HEK293 (cell line): ENCODE data around the gene DBN1.
A peak's percentile ranks its signal among the peaks of the same experiment; 100 is the strongest.

Experiments used
- BCL11A ChIP-seq: fragments of 450-650 bp; formaldehyde crosslinking; IDR thresholded peaks from 2 replicates; pipeline ENCODE4 v1.5.1; 2016; ENCODE audit warnings: low read depth, missing biosample characterization, missing genetic modification characterization
- BCL11B ChIP-seq: fragments of 450-650 bp; formaldehyde crosslinking; IDR thresholded peaks from 2 replicates; pipeline ENCODE4 v1.5.1; 2016; ENCODE audit warnings: low read depth, missing biosample characterization, missing genetic modification characterization
- GLIS1 ChIP-seq: fragments of 450-650 bp; formaldehyde crosslinking; IDR thresholded peaks from 2 replicates; pipeline ENCODE4 v1.5.1; 2016; ENCODE audit warnings: missing biosample characterization, missing genetic modification characterization
- GLIS2 ChIP-seq: fragments of 450-650 bp; formaldehyde crosslinking; IDR thresholded peaks from 2 replicates; pipeline ENCODE4 v1.5.1; 2016; ENCODE audit warnings: missing biosample characterization, missing genetic modification characterization
- KLF10 ChIP-seq: fragments of 450-650 bp; IDR thresholded peaks from 2 replicates; pipeline ENCODE4 v1.5.1; 2018; ENCODE audit warnings: missing biosample characterization, mild to moderate bottlenecking, missing genetic modification characterization
- KLF9 ChIP-seq: fragments of 450-650 bp; formaldehyde crosslinking; IDR thresholded peaks from 2 replicates; pipeline ENCODE4 v1.5.1; 2016; ENCODE audit warnings: missing biosample characterization, missing genetic modification characterization, low read depth
- MEIS1 ChIP-seq: sonication (generic); formaldehyde crosslinking; IDR thresholded peaks from 2 replicates; pipeline ENCODE4 v1.8.1; 2022; ENCODE audit warnings: missing genetic modification reagents, mild to moderate bottlenecking, borderline replicate concordance
- MZF1 ChIP-seq: fragments of 450-650 bp; formaldehyde crosslinking; IDR thresholded peaks from 2 replicates; pipeline ENCODE4 v1.5.1; 2017; ENCODE audit warnings: missing biosample characterization, missing genetic modification characterization, borderline replicate concordance
- TCF7L2 ChIP-seq: IDR thresholded peaks from 2 replicates; pipeline ENCODE4 v1.6.1; 2011; ENCODE audit warnings: low read depth, mild to moderate bottlenecking, inconsistent platforms, low read length, moderate library complexity, borderline replicate concordance
- WT1 ChIP-seq: fragments of 450-650 bp; formaldehyde crosslinking; IDR thresholded peaks from 2 replicates; pipeline ENCODE4 v1.5.1; 2016; ENCODE audit warnings: missing biosample characterization, missing genetic modification characterization
- ZFHX2 ChIP-seq: fragments of 450-650 bp; formaldehyde crosslinking; conservative IDR thresholded peaks from 2 replicates; pipeline ENCODE4 v1.5.1; 2016; ENCODE audit warnings: missing biosample characterization, missing genetic modification characterization
- ZNF10 ChIP-seq: fragments of 450-650 bp; formaldehyde crosslinking; IDR thresholded peaks from 2 replicates; pipeline ENCODE4 v1.5.1; 2017; ENCODE audit warnings: missing biosample characterization, missing genetic modification characterization
- ZNF146 ChIP-seq: fragments of 450-650 bp; formaldehyde crosslinking; IDR thresholded peaks from 2 replicates; pipeline ENCODE4 v1.5.1; 2016; ENCODE audit warnings: missing biosample characterization, missing genetic modification characterization
- ZNF174 ChIP-seq: fragments of 450-650 bp; formaldehyde crosslinking; IDR thresholded peaks from 2 replicates; pipeline ENCODE4 v1.5.0; 2017; ENCODE audit warnings: missing biosample characterization, mild to moderate bottlenecking, missing genetic modification characterization
- ZNF214 ChIP-seq: fragments of 450-650 bp; formaldehyde crosslinking; IDR thresholded peaks from 2 replicates; pipeline ENCODE4 v1.5.1; 2017; ENCODE audit warnings: missing biosample characterization, mild to moderate bottlenecking, missing genetic modification characterization, borderline replicate concordance
- ZNF23 ChIP-seq: fragments of 450-650 bp; formaldehyde crosslinking; IDR thresholded peaks from 2 replicates; pipeline ENCODE4 v1.5.1; 2016; ENCODE audit warnings: missing biosample characterization, missing genetic modification characterization, borderline replicate concordance
- ZNF24 ChIP-seq: fragments of 450-650 bp; formaldehyde crosslinking; IDR thresholded peaks from 2 replicates; pipeline ENCODE4 v1.5.1; 2016; ENCODE audit warnings: missing biosample characterization, missing genetic modification characterization
- ZNF366 ChIP-seq: fragments of 450-650 bp; formaldehyde crosslinking; conservative IDR thresholded peaks from 2 replicates; pipeline ENCODE4 v1.5.1; 2016; ENCODE audit warnings: missing biosample characterization, missing genetic modification characterization
- ZNF391 ChIP-seq: fragments of 450-650 bp; formaldehyde crosslinking; IDR thresholded peaks from 2 replicates; pipeline ENCODE4 v1.5.1; 2016; ENCODE audit warnings: low read depth, missing biosample characterization, missing genetic modification characterization, borderline replicate concordance
- ZNF423 ChIP-seq: fragments of 450-650 bp; formaldehyde crosslinking; IDR thresholded peaks from 2 replicates; pipeline ENCODE4 v1.5.1; 2016; ENCODE audit warnings: missing biosample characterization, missing genetic modification characterization
- ZNF558 ChIP-seq: fragments of 450-650 bp; formaldehyde crosslinking; IDR thresholded peaks from 2 replicates; pipeline ENCODE4 v1.5.1; 2016; ENCODE audit warnings: missing biosample characterization, missing genetic modification characterization
- ZNF571 ChIP-seq: fragments of 450-650 bp; formaldehyde crosslinking; IDR thresholded peaks from 2 replicates; pipeline ENCODE4 v1.5.0; 2017; ENCODE audit warnings: missing biosample characterization, missing genetic modification characterization
- ZNF600 ChIP-seq: fragments of 450-650 bp; formaldehyde crosslinking; IDR thresholded peaks from 2 replicates; pipeline ENCODE4 v1.5.1; 2016; ENCODE audit warnings: missing biosample characterization, missing genetic modification characterization
- ZNF629 ChIP-seq: fragments of 450-650 bp; formaldehyde crosslinking; IDR thresholded peaks from 2 replicates; pipeline ENCODE4 v1.5.1; 2017; ENCODE audit warnings: missing biosample characterization, missing genetic modification characterization
- ZNF660 ChIP-seq: fragments of 450-650 bp; IDR thresholded peaks from 2 replicates; pipeline ENCODE4 v1.5.1; 2018; ENCODE audit warnings: missing biosample characterization, mild to moderate bottlenecking, missing genetic modification characterization
- ZNF747 ChIP-seq: fragments of 450-650 bp; formaldehyde crosslinking; IDR thresholded peaks from 2 replicates; pipeline ENCODE4 v1.5.1; 2016; ENCODE audit warnings: missing biosample characterization, missing genetic modification characterization
- ZNF76 ChIP-seq: fragments of 450-650 bp; formaldehyde crosslinking; IDR thresholded peaks from 2 replicates; pipeline ENCODE4; 2016; ENCODE audit warnings: low read depth, missing biosample characterization, missing genetic modification characterization, borderline replicate concordance
- ZNF843 ChIP-seq: fragments of 450-650 bp; formaldehyde crosslinking; IDR thresholded peaks from 2 replicates; pipeline ENCODE4 v1.5.1; 2016; ENCODE audit warnings: missing biosample characterization, missing genetic modification characterization
- ZSCAN23 ChIP-seq: fragments of 450-650 bp; formaldehyde crosslinking; IDR thresholded peaks from 2 replicates; pipeline ENCODE4 v1.5.1; 2016; ENCODE audit warnings: missing biosample characterization, missing genetic modification characterization
- TF ChIP-seq, protein P1 (sequence below): fragments of 450-650 bp; formaldehyde crosslinking; IDR thresholded peaks from 2 replicates; pipeline ENCODE4 v1.5.1; 2016; ENCODE audit warnings: missing biosample characterization, missing genetic modification characterization
- TF ChIP-seq, protein P2 (sequence below): fragments of 450-650 bp; formaldehyde crosslinking; IDR thresholded peaks from 2 replicates; pipeline ENCODE4 v1.5.1; 2016; ENCODE audit warnings: missing biosample characterization, missing genetic modification characterization
- TF ChIP-seq, protein P3 (sequence below): fragments of 450-650 bp; formaldehyde crosslinking; IDR thresholded peaks from 2 replicates; pipeline ENCODE4 v1.5.1; 2016; ENCODE audit warnings: missing biosample characterization, missing genetic modification characterization, low read depth
- TF ChIP-seq, protein P4 (sequence below): fragments of 450-650 bp; formaldehyde crosslinking; IDR thresholded peaks from 2 replicates; pipeline ENCODE4 v1.5.0; 2017; ENCODE audit warnings: missing biosample characterization, missing genetic modification characterization, borderline replicate concordance

Gene DBN1

GRCh38 chr5:177494346-177495195, 21.1 kb upstream of the DBN1 start (continued):
- peak; percentile 68 for TF ChIP-seq ZFHX2 (tag by site-specific recombination)
- TF ChIP-seq ZNF843 (tag by site-specific recombination) = no peak
- TF ChIP-seq ZNF174 = no peak
- TF ChIP-seq ZNF10 (tag by site-specific recombination) = no peak
- TF ChIP-seq ZSCAN23 (tag by site-specific recombination) = no peak
- no peak for TF ChIP-seq WT1 (tag by site-specific recombination)
- TF ChIP-seq MEIS1 (CRISPR knock-in tag) = no peak
- TF ChIP-seq ZNF660 (tag by site-specific recombination) = peak; percentile 47; the same call in 1 of the 2 replicates
- TF ChIP-seq, protein P1, sequence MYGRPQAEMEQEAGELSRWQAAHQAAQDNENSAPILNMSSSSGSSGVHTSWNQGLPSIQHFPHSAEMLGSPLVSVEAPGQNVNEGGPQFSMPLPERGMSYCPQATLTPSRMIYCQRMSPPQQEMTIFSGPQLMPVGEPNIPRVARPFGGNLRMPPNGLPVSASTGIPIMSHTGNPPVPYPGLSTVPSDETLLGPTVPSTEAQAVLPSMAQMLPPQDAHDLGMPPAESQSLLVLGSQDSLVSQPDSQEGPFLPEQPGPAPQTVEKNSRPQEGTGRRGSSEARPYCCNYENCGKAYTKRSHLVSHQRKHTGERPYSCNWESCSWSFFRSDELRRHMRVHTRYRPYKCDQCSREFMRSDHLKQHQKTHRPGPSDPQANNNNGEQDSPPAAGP = peak; percentile 97
- no peak for TF ChIP-seq ZNF391 (tag by site-specific recombination)
- TF ChIP-seq, protein P2, sequence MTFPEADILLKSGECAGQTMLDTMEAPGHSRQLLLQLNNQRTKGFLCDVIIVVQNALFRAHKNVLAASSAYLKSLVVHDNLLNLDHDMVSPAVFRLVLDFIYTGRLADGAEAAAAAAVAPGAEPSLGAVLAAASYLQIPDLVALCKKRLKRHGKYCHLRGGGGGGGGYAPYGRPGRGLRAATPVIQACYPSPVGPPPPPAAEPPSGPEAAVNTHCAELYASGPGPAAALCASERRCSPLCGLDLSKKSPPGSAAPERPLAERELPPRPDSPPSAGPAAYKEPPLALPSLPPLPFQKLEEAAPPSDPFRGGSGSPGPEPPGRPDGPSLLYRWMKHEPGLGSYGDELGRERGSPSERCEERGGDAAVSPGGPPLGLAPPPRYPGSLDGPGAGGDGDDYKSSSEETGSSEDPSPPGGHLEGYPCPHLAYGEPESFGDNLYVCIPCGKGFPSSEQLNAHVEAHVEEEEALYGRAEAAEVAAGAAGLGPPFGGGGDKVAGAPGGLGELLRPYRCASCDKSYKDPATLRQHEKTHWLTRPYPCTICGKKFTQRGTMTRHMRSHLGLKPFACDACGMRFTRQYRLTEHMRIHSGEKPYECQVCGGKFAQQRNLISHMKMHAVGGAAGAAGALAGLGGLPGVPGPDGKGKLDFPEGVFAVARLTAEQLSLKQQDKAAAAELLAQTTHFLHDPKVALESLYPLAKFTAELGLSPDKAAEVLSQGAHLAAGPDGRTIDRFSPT (tag by site-specific recombination) = peak; percentile 85
- TF ChIP-seq BCL11B = peak; percentile 47; the same call in 1 of the 2 replicates
- no peak for TF ChIP-seq ZNF214 (tag by site-specific recombination)
- 0 out of 2 replicates have a peak, but pooled peaks have one; percentile 21 for TF ChIP-seq BCL11A (tag by site-specific recombination)
- TF ChIP-seq, protein P3, sequence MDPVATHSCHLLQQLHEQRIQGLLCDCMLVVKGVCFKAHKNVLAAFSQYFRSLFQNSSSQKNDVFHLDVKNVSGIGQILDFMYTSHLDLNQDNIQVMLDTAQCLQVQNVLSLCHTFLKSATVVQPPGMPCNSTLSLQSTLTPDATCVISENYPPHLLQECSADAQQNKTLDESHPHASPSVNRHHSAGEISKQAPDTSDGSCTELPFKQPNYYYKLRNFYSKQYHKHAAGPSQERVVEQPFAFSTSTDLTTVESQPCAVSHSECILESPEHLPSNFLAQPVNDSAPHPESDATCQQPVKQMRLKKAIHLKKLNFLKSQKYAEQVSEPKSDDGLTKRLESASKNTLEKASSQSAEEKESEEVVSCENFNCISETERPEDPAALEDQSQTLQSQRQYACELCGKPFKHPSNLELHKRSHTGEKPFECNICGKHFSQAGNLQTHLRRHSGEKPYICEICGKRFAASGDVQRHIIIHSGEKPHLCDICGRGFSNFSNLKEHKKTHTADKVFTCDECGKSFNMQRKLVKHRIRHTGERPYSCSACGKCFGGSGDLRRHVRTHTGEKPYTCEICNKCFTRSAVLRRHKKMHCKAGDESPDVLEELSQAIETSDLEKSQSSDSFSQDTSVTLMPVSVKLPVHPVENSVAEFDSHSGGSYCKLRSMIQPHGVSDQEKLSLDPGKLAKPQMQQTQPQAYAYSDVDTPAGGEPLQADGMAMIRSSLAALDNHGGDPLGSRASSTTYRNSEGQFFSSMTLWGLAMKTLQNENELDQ (tag by site-specific recombination) = no peak
- peak; percentile 86 for TF ChIP-seq GLIS2 (tag by site-specific recombination)
- TF ChIP-seq MZF1 (tag by site-specific recombination) = no peak
- no peak for TF ChIP-seq ZNF600
- no peak for TF ChIP-seq TCF7L2
- peak; percentile 87 for TF ChIP-seq KLF9 (tag by site-specific recombination)
- TF ChIP-seq ZNF23 (tag by site-specific recombination) = no peak
- TF ChIP-seq, protein P4, sequence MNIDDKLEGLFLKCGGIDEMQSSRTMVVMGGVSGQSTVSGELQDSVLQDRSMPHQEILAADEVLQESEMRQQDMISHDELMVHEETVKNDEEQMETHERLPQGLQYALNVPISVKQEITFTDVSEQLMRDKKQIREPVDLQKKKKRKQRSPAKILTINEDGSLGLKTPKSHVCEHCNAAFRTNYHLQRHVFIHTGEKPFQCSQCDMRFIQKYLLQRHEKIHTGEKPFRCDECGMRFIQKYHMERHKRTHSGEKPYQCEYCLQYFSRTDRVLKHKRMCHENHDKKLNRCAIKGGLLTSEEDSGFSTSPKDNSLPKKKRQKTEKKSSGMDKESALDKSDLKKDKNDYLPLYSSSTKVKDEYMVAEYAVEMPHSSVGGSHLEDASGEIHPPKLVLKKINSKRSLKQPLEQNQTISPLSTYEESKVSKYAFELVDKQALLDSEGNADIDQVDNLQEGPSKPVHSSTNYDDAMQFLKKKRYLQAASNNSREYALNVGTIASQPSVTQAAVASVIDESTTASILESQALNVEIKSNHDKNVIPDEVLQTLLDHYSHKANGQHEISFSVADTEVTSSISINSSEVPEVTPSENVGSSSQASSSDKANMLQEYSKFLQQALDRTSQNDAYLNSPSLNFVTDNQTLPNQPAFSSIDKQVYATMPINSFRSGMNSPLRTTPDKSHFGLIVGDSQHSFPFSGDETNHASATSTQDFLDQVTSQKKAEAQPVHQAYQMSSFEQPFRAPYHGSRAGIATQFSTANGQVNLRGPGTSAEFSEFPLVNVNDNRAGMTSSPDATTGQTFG = no peak
- no peak for TF ChIP-seq ZNF558
- peak; percentile 50 for TF ChIP-seq ZNF629 (tag by site-specific recombination)
- TF ChIP-seq ZNF571 = no peak
- no peak for TF ChIP-seq ZNF423
- TF ChIP-seq KLF10 (tag by site-specific recombination) = peak; percentile 71
- peak; percentile 76 for TF ChIP-seq GLIS1 (tag by site-specific recombination)
- TF ChIP-seq ZNF76 = no peak
- no peak for TF ChIP-seq ZNF24 (tag by site-specific recombination)
- TF ChIP-seq ZNF366 (tag by site-specific recombination) = peak; percentile 87
- no peak for TF ChIP-seq ZNF146 (tag by site-specific recombination)
- TF ChIP-seq ZNF747 (tag by site-specific recombination) = no peak
